H1 (cell line): ENCODE measurements around the gene GMFB. TPM values are rescaled to one million over a fixed set of nuclear protein-coding genes. Genes with fewer than 3 reads are reported as not detected.

ENCODE experiments used
- HDAC2 ChIP-seq, 2 experiments: fragments of 300-600 bp in 1 of 2; sonication (generic) in 1 of 2; IDR thresholded peaks; 2 replicates each; pipeline ENCODE4 v1.6.1; 2011 to 2012; ENCODE audit warnings: low read depth in 2 of 2, low read length in 2 of 2, mild to moderate bottlenecking in 2 of 2, moderate library complexity in 2 of 2, borderline replicate concordance in 1 of 2, inconsistent platforms in 1 of 2
- POU5F1 ChIP-seq: IDR thresholded peaks from 2 replicates; pipeline ENCODE4 v1.6.1; 2011; ENCODE audit warnings: low read depth, mild to moderate bottlenecking, low read length, moderate library complexity
- RAD21 ChIP-seq, 2 experiments: IDR thresholded peaks in 1 of 2; conservative IDR thresholded peaks in 1 of 2; 2 replicates each; pipeline ENCODE4 v1.6.1; 2011; ENCODE audit warnings: low read depth in 2 of 2, low read length in 2 of 2, improper control_type of control experiment in 1 of 2, inconsistent platforms in 1 of 2, mild to moderate bottlenecking in 1 of 2, moderate library complexity in 1 of 2
- TBP ChIP-seq: IDR thresholded peaks from 2 replicates; pipeline ENCODE4 v1.6.1; 2011; ENCODE audit warnings: low read depth, low read length, improper control_type of control experiment
- polyA plus RNA-seq, 7 experiments: library from polyadenylated mRNA; depleted of rRNA in 3 of 7; stranded (reverse) in 5 of 7; unstranded in 2 of 7; fragments of >200 nt in 5 of 7; fragments of 200-250 nt in 2 of 7; gene quantifications; 1 replicate in 5 of 7; 2 replicates in 1 of 7; 4 replicates in 1 of 7; pipeline versions ENCODE4 v1.2.1 to v1.2.3, GENCODE V29; 2011 to 2013; ENCODE audit warnings: missing spikeins in 2 of 7, mixed read lengths in 2 of 7
- total RNA-seq: library from RNA; stranded (reverse); fragmentation: NEBNext Ultra II Directional; extraction: Animal tissue kit (Norgen Biotek cat#: 25700); gene quantifications from 2 replicates; pipeline ENCODE4 v1.2.1, GENCODE V29; 2021
- TF ChIP-seq, protein P1 (sequence below): IDR thresholded peaks from 2 replicates; pipeline ENCODE4 v1.6.1; 2011; ENCODE audit warnings: low read length, improper control_type of control experiment

GMFB gene
- total and polyA plus RNA-seq, 2 of the 8 experiments (the other 6 are each of a cell fraction or from before 2014, with no cell fraction given), result 17.9 to 77.3 TPM

DNA sequence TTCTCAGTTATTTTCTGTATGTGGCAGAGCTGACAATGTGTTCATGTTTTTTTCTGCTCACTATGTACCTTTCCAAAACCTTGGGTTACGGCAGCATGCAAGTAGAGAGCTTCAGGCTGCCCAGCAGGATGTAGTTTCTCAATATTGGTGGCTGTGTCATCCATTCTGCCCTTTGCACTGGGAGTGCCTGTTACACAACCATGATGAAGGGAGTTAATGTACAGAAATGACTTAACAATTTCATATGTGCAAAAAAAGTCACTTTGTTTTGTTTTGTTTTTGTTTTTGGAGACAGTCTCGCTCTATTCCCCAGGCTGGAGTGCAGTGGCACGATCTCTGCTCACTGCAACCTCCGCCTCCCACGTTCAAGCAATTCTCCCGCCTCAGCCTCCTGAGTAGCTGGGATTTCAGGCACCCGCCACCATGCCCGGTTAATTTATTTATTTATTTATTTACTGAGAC is 41.5 kb downstream of the GMFB start (continued):
- no peak for TF ChIP-seq HDAC2 (IDR thresholded peaks at IDR 0.05; ENCODE audit: borderline replicate concordance in 1 of 2, low read depth in 2 of 2, low read length in 2 of 2)
- TF ChIP-seq, protein P1, sequence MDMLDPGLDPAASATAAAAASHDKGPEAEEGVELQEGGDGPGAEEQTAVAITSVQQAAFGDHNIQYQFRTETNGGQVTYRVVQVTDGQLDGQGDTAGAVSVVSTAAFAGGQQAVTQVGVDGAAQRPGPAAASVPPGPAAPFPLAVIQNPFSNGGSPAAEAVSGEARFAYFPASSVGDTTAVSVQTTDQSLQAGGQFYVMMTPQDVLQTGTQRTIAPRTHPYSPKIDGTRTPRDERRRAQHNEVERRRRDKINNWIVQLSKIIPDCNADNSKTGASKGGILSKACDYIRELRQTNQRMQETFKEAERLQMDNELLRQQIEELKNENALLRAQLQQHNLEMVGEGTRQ, result no peak
- no peak for TF ChIP-seq POU5F1
- TF ChIP-seq TBP, result no peak
- TF ChIP-seq RAD21 (IDR thresholded peaks at IDR 0.05 in 1 of 2, conservative IDR thresholded peaks at IDR 0.05 in 1 of 2; ENCODE audit: low read depth in 2 of 2, low read length in 2 of 2), result no peak
